GM19395 (cell line): ENCODE results near the gene IL1R2.

Experiments used
- ATAC-seq: cut with Tn5 transposase; IDR thresholded peaks from one replicate; pipeline ENCODE4 v1.9.1; 2021; ENCODE audit warnings: mild to moderate bottlenecking, moderate library complexity; ENCODE audit not compliant: unreplicated experiment

The IL1R2 gene

DNA sequence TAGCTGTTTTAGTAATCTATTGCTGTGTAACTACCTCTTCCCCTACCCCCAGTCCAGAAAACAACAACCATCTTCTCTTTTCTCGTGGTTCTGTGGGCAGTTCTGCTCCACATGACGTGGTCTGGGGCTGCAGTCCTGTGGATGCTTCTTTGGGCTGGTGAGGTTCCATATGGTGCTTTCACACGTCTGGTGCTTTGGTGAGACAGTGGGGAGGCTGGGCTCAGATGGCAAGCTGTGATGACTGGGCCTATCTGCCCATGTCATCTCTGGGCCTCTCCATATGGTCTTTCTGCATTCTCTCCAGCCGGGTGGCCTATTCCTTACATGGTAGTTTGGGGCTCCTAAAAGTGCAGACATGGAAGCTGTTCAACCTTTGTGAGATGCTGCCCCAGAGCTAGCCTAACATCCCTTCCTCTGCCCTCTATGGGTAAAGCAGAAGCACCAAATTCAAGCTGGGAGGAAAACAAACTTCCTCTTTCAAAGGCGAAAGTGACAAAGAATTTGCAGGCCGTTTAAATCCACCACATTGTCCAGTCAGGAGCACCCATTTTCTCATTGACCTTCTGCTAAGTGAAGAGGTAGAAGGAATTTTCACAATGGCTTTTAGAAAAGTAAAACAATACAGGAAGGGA, 82.5 kb downstream of the IL1R2 start:
- ATAC-seq, result no peak

DNA sequence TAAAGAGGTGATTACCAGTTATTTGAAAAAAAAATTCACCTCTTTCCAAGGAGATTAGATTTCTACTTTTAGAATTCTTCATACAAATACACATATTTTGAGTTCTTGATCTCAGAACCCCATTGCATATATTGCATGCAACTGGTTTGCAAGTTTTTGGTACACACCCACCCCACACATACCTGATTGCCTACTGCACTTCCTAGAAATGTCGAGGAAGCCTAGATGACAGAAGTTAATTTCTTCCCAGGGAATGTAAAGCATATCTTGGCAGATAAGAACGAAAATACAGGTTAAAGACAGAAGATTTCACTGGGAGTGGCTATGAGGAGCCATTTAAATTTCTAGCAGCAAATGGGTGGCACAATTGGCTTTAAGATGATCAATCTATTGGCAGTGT, 83.7 kb downstream of the IL1R2 start:
- no peak for ATAC-seq

DNA sequence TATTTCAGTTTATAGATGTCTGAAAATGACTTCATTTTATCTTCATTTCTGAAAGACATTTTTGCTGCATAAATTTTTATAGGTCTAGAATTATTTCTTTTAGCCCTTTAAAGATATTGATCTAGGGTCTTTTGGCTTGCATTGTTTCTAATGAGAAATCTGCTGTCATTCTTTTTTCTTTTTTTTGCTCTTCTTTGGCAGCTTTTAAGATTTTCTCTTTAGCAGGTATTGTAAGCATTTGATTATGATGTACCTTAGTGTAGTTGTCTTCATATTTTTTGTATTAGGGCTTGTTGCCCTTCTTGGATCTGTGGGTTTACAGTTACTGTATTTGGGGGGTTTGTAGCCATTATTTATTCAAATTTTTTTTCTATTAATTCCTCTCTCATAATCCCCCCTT, 84.8 kb downstream of the IL1R2 start:
- ATAC-seq, result no peak
